H1 (cell line): Measurements from ENCODE around the gene ATP11A. TPM values are rescaled to one million over a fixed set of nuclear protein-coding genes. Genes with fewer than 3 reads are reported as not detected.

Source experiments
- CTCF ChIA-PET: fragments of 300-600 bp; sonication (Branson Sonifier 250); formaldehyde crosslinking; loops from one replicate; lab custom pipeline; 2021; ENCODE audit not compliant: partially characterized antibody; lab: Charles Lee
- POLR2A ChIA-PET: fragments of 300-600 bp; sonication (Branson Sonifier 250); formaldehyde crosslinking; loops from one replicate; lab custom pipeline; 2021; ENCODE audit warnings: inconsistent platforms; ENCODE audit not compliant: partially characterized antibody; lab: Charles Lee
- DNase-seq, 2 experiments: peaks; one replicate each; pipeline versions ENCODE4 v3.0.0 to v3.0.0-alpha.2; 2010 to 2022; ENCODE audit warnings: low spot score in 2 of 2, low read depth in 1 of 2, mixed read lengths in 1 of 2
- FAIRE-seq: peaks from 2 replicates; lab custom pipeline; 2011; peaks lifted over from hg19 to GRCh38; lab: Jason Lieb, UNC
- H2AFZ ChIP-seq: 2 replicates; pipeline ENCODE4 v1.8.1; 2012; ENCODE audit warnings: low read length, inconsistent platforms
- H2AK5ac ChIP-seq: 2 replicates; pipeline ENCODE4 v1.6.1; 2013; ENCODE audit warnings: low read depth, low read length
- H2BK120ac ChIP-seq: replicated peaks from 2 replicates; pipeline ENCODE3; 2013; ENCODE audit warnings: low read depth, low read length, inconsistent platforms
- H2BK12ac ChIP-seq: 2 replicates; pipeline ENCODE4 v1.6.1; 2013; ENCODE audit warnings: low read depth, low read length
- H2BK15ac ChIP-seq: 2 replicates; pipeline ENCODE4 v1.6.1; 2013; ENCODE audit warnings: low read length
- H2BK20ac ChIP-seq: 2 replicates; pipeline ENCODE4 v1.6.1; 2013; ENCODE audit warnings: low read length
- H2BK5ac ChIP-seq: 2 replicates; pipeline ENCODE4 v1.6.1; 2013; ENCODE audit warnings: low read depth, low read length
- H3K14ac ChIP-seq: 2 replicates; pipeline ENCODE4 v1.6.1; 2013; ENCODE audit warnings: inconsistent platforms; ENCODE audit not compliant: insufficient read length
- H3K18ac ChIP-seq: 2 replicates; pipeline ENCODE4 v1.6.1; 2013; ENCODE audit warnings: low read length; ENCODE audit errors: extremely low read depth
- H3K23ac ChIP-seq: 2 replicates; pipeline ENCODE4 v1.6.1; 2013; ENCODE audit warnings: inconsistent platforms; ENCODE audit not compliant: insufficient read length
- H3K23me2 ChIP-seq: 2 replicates; pipeline ENCODE4 v1.6.1; 2013; ENCODE audit warnings: low read depth, low read length
- H3K27ac ChIP-seq: 2 replicates; pipeline ENCODE4 v1.6.1; 2011; ENCODE audit warnings: low read depth, low read length, inconsistent platforms
- H3K27me3 ChIP-seq, 4 experiments: replicated peaks in 1 of 4; 1 replicate in 1 of 4; 2 replicates in 3 of 4; pipeline versions ENCODE4 v1.6.1 to v1.8.1; 2011 to 2013; ENCODE audit warnings: low read length in 3 of 4, mild to moderate bottlenecking in 3 of 4, inconsistent platforms in 2 of 4, mixed read lengths in 2 of 4, moderate library complexity in 1 of 4; ENCODE audit not compliant: control insufficient read depth in 3 of 4, insufficient read depth in 3 of 4; ENCODE audit errors: extremely low read depth in 1 of 4
- H3K36me3 ChIP-seq, 4 experiments: 2 replicates each; pipeline versions ENCODE4 v1.6.1 to v1.8.1; 2011 to 2013; ENCODE audit warnings: mild to moderate bottlenecking in 4 of 4, low read length in 3 of 4, moderate library complexity in 2 of 4, control low read depth in 1 of 4, inconsistent platforms in 1 of 4; ENCODE audit not compliant: insufficient read depth in 4 of 4, control insufficient read depth in 2 of 4
- H3K4ac ChIP-seq: replicated peaks from 2 replicates; pipeline ENCODE3; 2013; ENCODE audit warnings: low read length, low read depth, mixed read lengths, inconsistent platforms; ENCODE audit not compliant: insufficient read length
- H3K4me1 ChIP-seq, 4 experiments: replicated peaks in 1 of 4; 1 replicate in 1 of 4; 2 replicates in 3 of 4; pipeline versions ENCODE4 v1.6.1 to v1.8.1; 2011 to 2013; ENCODE audit warnings: low read length in 3 of 4, inconsistent platforms in 2 of 4, mixed read lengths in 1 of 4; ENCODE audit not compliant: insufficient read depth in 4 of 4, control insufficient read depth in 3 of 4
- H3K4me2 ChIP-seq, 2 experiments: 2 replicates each; pipeline versions ENCODE4 v1.6.1 to v1.8.1; 2011 to 2013; ENCODE audit warnings: low read depth in 2 of 2, low read length in 2 of 2, control low read depth in 1 of 2, inconsistent platforms in 1 of 2, mild to moderate bottlenecking in 1 of 2; ENCODE audit not compliant: insufficient read depth in 1 of 2
- H3K4me3 ChIP-seq, 4 experiments: fragments of 200-600, 300-600 bp in 1 of 4; sonication (generic), shearing (Covaris generic), sonication (Bioruptor Twin) in 1 of 4; 2 replicates each; pipeline versions ENCODE4 v1.5.1 to v1.8.1; 2011 to 2016; ENCODE audit warnings: low read length in 4 of 4, low read depth in 3 of 4, control low read depth in 2 of 4, inconsistent platforms in 2 of 4, mild to moderate bottlenecking in 2 of 4, mixed read lengths in 1 of 4, moderate library complexity in 1 of 4; ENCODE audit not compliant: insufficient read depth in 2 of 4; ENCODE audit errors: extremely low read depth in 1 of 4
- H3K56ac ChIP-seq: replicated peaks from 2 replicates; pipeline ENCODE3; 2013; ENCODE audit warnings: low read depth, mild to moderate bottlenecking, mixed read lengths, low read length, inconsistent platforms; ENCODE audit not compliant: insufficient read length
- H3K79me1 ChIP-seq: 2 replicates; pipeline ENCODE4 v1.6.1; 2013; ENCODE audit warnings: low read depth, low read length, control low read depth
- H3K79me2 ChIP-seq, 2 experiments: 2 replicates each; pipeline versions ENCODE4 v1.6.1 to v1.8.1; 2012 to 2013; ENCODE audit warnings: low read length in 2 of 2, mild to moderate bottlenecking in 2 of 2, inconsistent platforms in 1 of 2; ENCODE audit not compliant: insufficient read depth in 2 of 2, control insufficient read depth in 1 of 2
- H3K9ac ChIP-seq, 4 experiments: replicated peaks in 1 of 4; 1 replicate in 1 of 4; 2 replicates in 3 of 4; pipeline versions ENCODE4 v1.6.1 to v1.8.1; 2011 to 2013; ENCODE audit warnings: low read depth in 3 of 4, low read length in 3 of 4, control low read depth in 2 of 4, mild to moderate bottlenecking in 2 of 4, moderate library complexity in 2 of 4, inconsistent platforms in 1 of 4; ENCODE audit errors: extremely low read depth in 1 of 4
- H3K9me3 ChIP-seq, 2 experiments: 2 replicates each; pipeline versions ENCODE4 v1.6.1 to v1.8.1; 2012 to 2013; ENCODE audit warnings: mild to moderate bottlenecking in 2 of 2, moderate library complexity in 2 of 2, control low read depth in 1 of 2, inconsistent platforms in 1 of 2, low read depth in 1 of 2, low read length in 1 of 2, mixed read lengths in 1 of 2; ENCODE audit not compliant: insufficient read depth in 2 of 2
- H4K20me1 ChIP-seq, 2 experiments: replicated peaks in 1 of 2; 2 replicates each; pipeline versions ENCODE3 to v1.8.1; 2011 to 2013; ENCODE audit warnings: inconsistent platforms in 2 of 2, low read length in 2 of 2, mild to moderate bottlenecking in 1 of 2; ENCODE audit not compliant: insufficient read depth in 2 of 2, control insufficient read depth in 1 of 2
- H4K5ac ChIP-seq: 2 replicates; pipeline ENCODE4 v1.6.1; 2013; ENCODE audit warnings: low read length, low read depth, mixed read lengths, inconsistent platforms; ENCODE audit not compliant: insufficient read length
- H4K8ac ChIP-seq: 2 replicates; pipeline ENCODE4 v1.8.0; 2013; ENCODE audit warnings: mild to moderate bottlenecking, moderate library complexity, low read length, inconsistent platforms; ENCODE audit not compliant: insufficient read depth; ENCODE audit errors: extremely low read depth
- H4K91ac ChIP-seq: replicated peaks from 2 replicates; pipeline ENCODE3; 2013; ENCODE audit warnings: low read length, mixed read lengths, inconsistent platforms; ENCODE audit not compliant: insufficient read length
- BRCA1 ChIP-seq: IDR thresholded peaks from 2 replicates; pipeline ENCODE4 v1.6.1; 2012; ENCODE audit warnings: low read depth, low read length, improper control_type of control experiment
- EGR1 ChIP-seq: IDR thresholded peaks from 2 replicates; pipeline ENCODE4 v1.6.1; 2011; ENCODE audit warnings: low read depth, low read length, borderline replicate concordance
- HDAC2 ChIP-seq, 2 experiments: fragments of 300-600 bp in 1 of 2; sonication (generic) in 1 of 2; IDR thresholded peaks; 2 replicates each; pipeline ENCODE4 v1.6.1; 2011 to 2012; ENCODE audit warnings: low read depth in 2 of 2, low read length in 2 of 2, mild to moderate bottlenecking in 2 of 2, moderate library complexity in 2 of 2, borderline replicate concordance in 1 of 2, inconsistent platforms in 1 of 2
- KDM4A ChIP-seq: IDR thresholded peaks from one replicate; pipeline ENCODE4 v1.7.1; 2012; ENCODE audit warnings: low read depth, mild to moderate bottlenecking, moderate library complexity, low read length, inconsistent platforms; ENCODE audit not compliant: severe bottlenecking
- SIX5 ChIP-seq: IDR thresholded peaks from 2 replicates; pipeline ENCODE4 v1.6.1; 2011; ENCODE audit warnings: mild to moderate bottlenecking, low read depth, low read length
- TAF1 ChIP-seq: IDR thresholded peaks from 2 replicates; pipeline ENCODE4 v1.6.1; 2011; ENCODE audit warnings: mild to moderate bottlenecking, low read depth, low read length
- WGBS, 2 experiments: shearing (Covaris generic) in 1 of 2; methylation state at CpG; one replicate each; pipeline versions ENCODE4 v1.1.6 to v1.1.7; 2013 to 2015; ENCODE audit warnings: low lambda C conversion rate in 2 of 2, mixed read lengths in 2 of 2, inconsistent platforms in 1 of 2, low coverage in 1 of 2, missing lambda C conversion rate in 1 of 2; ENCODE audit not compliant: insufficient replicate concordance in 2 of 2, insufficient coverage in 1 of 2, insufficient read length in 1 of 2; ENCODE audit errors: extremely low coverage in 1 of 2, missing lambda C conversion rate in 1 of 2; 5-methylcytosine and 5-hydroxymethylcytosine counted together
- polyA plus RNA-seq, 7 experiments: library from polyadenylated mRNA; depleted of rRNA in 3 of 7; stranded (reverse) in 5 of 7; unstranded in 2 of 7; fragments of >200 nt in 5 of 7; fragments of 200-250 nt in 2 of 7; gene quantifications; 1 replicate in 5 of 7; 2 replicates in 1 of 7; 4 replicates in 1 of 7; pipeline versions ENCODE4 v1.2.1 to v1.2.3, GENCODE V29; 2011 to 2013; ENCODE audit warnings: missing spikeins in 2 of 7, mixed read lengths in 2 of 7
- total RNA-seq: library from RNA; stranded (reverse); fragmentation: NEBNext Ultra II Directional; extraction: Animal tissue kit (Norgen Biotek cat#: 25700); gene quantifications from 2 replicates; pipeline ENCODE4 v1.2.1, GENCODE V29; 2021

The ATP11A gene
- total and polyA plus RNA-seq, 2 of the 8 experiments (the other 6 are each of a cell fraction or from before 2014, with no cell fraction given) = 28.8 to 72.9 TPM

DNA sequence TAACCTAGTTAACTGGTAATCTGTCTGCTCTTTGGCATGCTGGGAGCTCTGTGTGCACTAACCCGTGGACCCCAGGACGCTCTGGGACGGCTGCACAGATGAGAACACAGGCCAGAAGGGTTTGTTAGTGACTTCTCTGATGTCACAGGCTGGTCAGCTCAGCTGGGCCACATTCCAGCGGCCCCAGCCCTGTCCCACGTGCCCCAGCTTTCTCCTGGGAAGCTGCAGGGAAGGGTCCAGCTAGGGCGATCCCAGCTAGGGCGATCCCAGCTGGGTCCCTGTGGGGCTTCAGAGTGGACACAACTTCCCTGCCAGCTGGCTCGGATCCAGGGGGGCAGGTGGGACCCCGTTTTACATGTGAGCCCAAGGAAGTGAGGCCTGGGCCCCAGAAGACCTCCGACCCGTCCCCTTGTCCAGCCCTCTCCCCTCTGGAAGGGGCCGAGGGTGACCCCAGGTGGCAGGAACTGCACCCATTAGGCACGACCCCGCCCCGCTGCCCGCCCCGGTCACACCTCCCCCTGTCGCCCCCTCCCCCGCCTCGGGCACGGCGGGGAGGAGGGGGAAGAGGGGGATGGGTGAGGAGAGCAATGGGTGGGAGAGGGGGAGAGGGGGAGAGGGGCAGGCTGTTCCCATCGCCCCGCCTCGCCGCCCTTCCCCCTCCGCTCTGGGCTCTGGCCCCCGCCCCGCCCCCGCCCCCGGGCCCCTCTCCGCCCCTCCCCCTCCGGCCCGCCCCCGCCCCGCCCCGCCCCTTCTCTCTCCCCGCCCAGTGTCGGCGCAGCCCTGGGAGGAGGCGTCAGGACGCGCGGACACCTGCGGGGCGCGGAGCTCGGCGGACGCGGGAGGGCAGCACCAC, 204.0 kb downstream of the ATP11A start:
- H3K79me2 ChIP-seq = peaks cover 0 to 3% of the 10 kb centered on the region in 2 experiments; a peak in 1 of 4 replicates
- no peaks in the 10 kb centered on the region for H3K9me3 ChIP-seq
- H4K8ac ChIP-seq = peak overlapping the region; percentile 94
- 12% methylated on average over 11 of the region's 51 CpGs; no CpG with 5 or more reads in 1 of the 2 experiments for WGBS, 2 experiments
- H2BK20ac ChIP-seq = peak overlapping the region; percentile 38; the same call in 1 of the 2 replicates
- peak overlapping the region; percentile 58 to 71 for H3K4me2 ChIP-seq
- DNase-seq (peak; percentile 36 to 80), FAIRE-seq (peak; percentile 52)
- peak overlapping the region; percentile 94 for H4K91ac ChIP-seq
- peak overlapping the region; percentile 56; the same call in 1 of the 2 replicates for H2AK5ac ChIP-seq
- H4K5ac ChIP-seq = peak overlapping the region; percentile 76
- H2BK12ac ChIP-seq = peak overlapping the region; percentile 92
- H3K36me3 ChIP-seq = no peaks in the 10 kb centered on the region
- H3K23ac ChIP-seq = no peak overlapping the region
- H2BK120ac ChIP-seq = peak overlapping the region; percentile 77
- no peak overlapping the region for H3K14ac ChIP-seq
- H3K4ac ChIP-seq = no peak overlapping the region
- peak overlapping the region; percentile 26 for H3K56ac ChIP-seq
- peaks cover 0 to 16% (median 13%) of the 10 kb centered on the region in 4 experiments; a peak in 6 of 7 replicates for H3K27me3 ChIP-seq
- peak overlapping the region; percentile 26 for H3K18ac ChIP-seq
- no peak overlapping the region for H2AFZ ChIP-seq
- peaks cover 2% of the 10 kb centered on the region; the same call in 1 of the 2 replicates for H3K79me1 ChIP-seq
- H3K9ac ChIP-seq = peak overlapping the region in 2 of 4 experiments; percentile 43 to 67; a peak in 4 of 7 replicates
- H4K20me1 ChIP-seq = peaks cover 0 to 8% of the 10 kb centered on the region in 2 experiments
- ChIA-PET POLR2A (interaction anchor here (0.6 to 3.5 kb wide), 5 partner anchors 10 to 403 kb away, joined by 3 to 44 read pairs (median 3); partner anchors contain the start of gene LAMP1), CTCF (interaction anchor here (0.5 to 3.6 kb wide), 8 partner anchors 9 to 255 kb away, joined by 3 to 12 read pairs (median 4); no protein-coding TSS in a partner anchor)
- peaks cover 7 to 50% (median 41%) of the 10 kb centered on the region in 4 experiments for H3K4me1 ChIP-seq
- H2BK15ac ChIP-seq = peak overlapping the region; percentile 72; the same call in 1 of the 2 replicates
- peak overlapping the region; percentile 83; the same call in 1 of the 2 replicates for H2BK5ac ChIP-seq
- H3K4me3 ChIP-seq = peak overlapping the region; percentile 13 to 71 (median 40); a peak in 6 of 8 replicates
- peak overlapping the region; percentile 73; the same call in 1 of the 2 replicates for H3K27ac ChIP-seq
- peaks cover 5% of the 10 kb centered on the region; the same call in 1 of the 2 replicates for H3K23me2 ChIP-seq
- no peak; the same call in 1 of the 2 replicates for TF ChIP-seq BRCA1
- no peak for TF ChIP-seq EGR1
- TF ChIP-seq HDAC2 (IDR thresholded peaks at IDR 0.05; ENCODE audit: borderline replicate concordance in 1 of 2, low read depth in 2 of 2, low read length in 2 of 2) = peak in 1 of 2 experiments; percentile 69; a peak in 1 of 4 replicates
- TF ChIP-seq TAF1 = 0 out of 2 replicates have a peak, but pooled peaks have one; percentile 14
- TF ChIP-seq SIX5 = no peak
- TF ChIP-seq KDM4A = no peak
